GM23338 (cell line): ENCODE results near the gene AIRE. TPM values are rescaled to one million over a fixed set of nuclear protein-coding genes. Genes with fewer than 3 reads are reported as not detected.

Experiments
- ATAC-seq: fragments of 200-7000 bp; cut with Tn5 transposase; 3 replicates; pipeline ENCODE4 v1.9.1; 2020
- DNase-seq: peaks from one replicate; pipeline ENCODE4 v3.0.0-alpha.2; 2015; ENCODE audit warnings: low spot score
- H2AFZ ChIP-seq: fragments of 200-600 bp; sonication (generic); 2 replicates; pipeline ENCODE4 v1.8.0; 2016; ENCODE audit warnings: antibody characterized with exemption, mild to moderate bottlenecking, moderate library complexity
- H3F3A ChIP-seq: fragments of 200-600 bp; sonication (generic); replicated peaks from 2 replicates; pipeline ENCODE4 v1.8.0; 2017; ENCODE audit warnings: antibody characterized with exemption, mixed run types, low read depth
- H3K27ac ChIP-seq: fragments of 200-600 bp; sonication (generic); 2 replicates; pipeline ENCODE4 v1.6.1; 2016; ENCODE audit warnings: low read depth
- H3K27me3 ChIP-seq: fragments of 200-600 bp; sonication (generic); 2 replicates; pipeline ENCODE4 v1.8.0; 2016; ENCODE audit warnings: mild to moderate bottlenecking, mixed run types, moderate library complexity; ENCODE audit not compliant: insufficient read depth
- H3K36me3 ChIP-seq: fragments of 200-600 bp; sonication (generic); 2 replicates; pipeline ENCODE4 v1.8.0; 2016; ENCODE audit warnings: mild to moderate bottlenecking; ENCODE audit not compliant: insufficient read depth
- H3K4me1 ChIP-seq: fragments of 200-600 bp; sonication (generic); 2 replicates; pipeline ENCODE4 v1.8.0; 2016; ENCODE audit warnings: mild to moderate bottlenecking, moderate library complexity; ENCODE audit not compliant: insufficient read depth
- H3K4me2 ChIP-seq: fragments of 200-600 bp; sonication (generic); 2 replicates; pipeline ENCODE4 v1.7.1; 2017; ENCODE audit warnings: mixed run types
- H3K4me3 ChIP-seq: fragments of 200-600 bp; sonication (generic); 2 replicates; pipeline ENCODE4 v1.6.1; 2016; ENCODE audit warnings: mixed run types
- H3K79me2 ChIP-seq: fragments of 200-600 bp; sonication (generic); replicated peaks from 2 replicates; pipeline ENCODE4 v1.8.0; 2017; ENCODE audit warnings: mild to moderate bottlenecking; ENCODE audit not compliant: insufficient read depth
- H3K9me2 ChIP-seq: fragments of 200-600 bp; sonication (generic); 2 replicates; pipeline ENCODE4 v1.8.0; 2017; ENCODE audit not compliant: insufficient read depth
- H4K20me1 ChIP-seq: fragments of 200-600 bp; sonication (generic); replicated peaks from 2 replicates; pipeline ENCODE4 v1.8.0; 2017; ENCODE audit warnings: mild to moderate bottlenecking; ENCODE audit not compliant: insufficient read depth
- H3K27ac Mint-ChIP-seq: 2 replicates; pipeline ENCODE4 v1.8.0; 2020; ENCODE audit warnings: inconsistent platforms, mild to moderate bottlenecking, moderate library complexity, mixed read lengths
- H3K27me3 Mint-ChIP-seq: 3 replicates; pipeline ENCODE4 v1.8.0; 2022; ENCODE audit warnings: low read depth, mild to moderate bottlenecking, moderate library complexity, mixed read lengths, inconsistent platforms; ENCODE audit not compliant: insufficient read depth, poor library complexity
- H3K36me3 Mint-ChIP-seq: 3 replicates; pipeline ENCODE4 v1.8.0; 2021; ENCODE audit warnings: low read depth, mild to moderate bottlenecking, inconsistent platforms, moderate library complexity, mixed read lengths
- H3K4me1 Mint-ChIP-seq: 3 replicates; pipeline ENCODE4 v1.8.0; 2020; ENCODE audit warnings: mild to moderate bottlenecking, inconsistent platforms, mixed read lengths
- H3K4me3 Mint-ChIP-seq: 3 replicates; pipeline ENCODE4 v1.8.0; 2021; ENCODE audit warnings: moderate library complexity, mild to moderate bottlenecking, inconsistent platforms, mixed read lengths
- H3K9me3 Mint-ChIP-seq: 3 replicates; pipeline ENCODE4 v1.8.0; 2020; ENCODE audit warnings: moderate library complexity, mild to moderate bottlenecking, inconsistent platforms, mixed read lengths
- EZH2phosphoT487 ChIP-seq: fragments of 200-600 bp; sonication (generic); IDR thresholded peaks from one replicate; pipeline ENCODE4 v1.8.1; 2018; ENCODE audit warnings: antibody characterized with exemption; ENCODE audit not compliant: unreplicated experiment
- JUNB ChIP-seq: IDR thresholded peaks from one replicate; pipeline ENCODE4 v1.6.1; 2016; ENCODE audit warnings: antibody characterized with exemption; ENCODE audit not compliant: unreplicated experiment
- POLR2AphosphoS5 ChIP-seq: IDR thresholded peaks from 2 replicates; pipeline ENCODE4 v1.6.1; 2016; ENCODE audit warnings: antibody characterized with exemption, low read depth
- STAT1 ChIP-seq: IDR thresholded peaks from one replicate; pipeline ENCODE4 v1.6.1; 2016; ENCODE audit warnings: antibody characterized with exemption; ENCODE audit not compliant: unreplicated experiment
- ZNF462 ChIP-seq: fragments of 250-450 bp; sonication (Bioruptor Pico); IDR thresholded peaks from 2 replicates; pipeline ENCODE4 v1.5.0; 2020; ENCODE audit warnings: mild to moderate bottlenecking, moderate library complexity
- polyA plus RNA-seq: library from polyadenylated mRNA; unstranded; fragments of >200 nt; fragmentation: Nextera tagmentation; extraction: Ambion mirVana; gene quantifications from 2 replicates; pipeline ENCODE4 v1.2.1, GENCODE V29; 2016
- total RNA-seq: library from RNA; depleted of rRNA; stranded (reverse); fragments of >200 nt; shearing (Covaris generic); gene quantifications from 2 replicates; pipeline ENCODE4 v1.2.3, GENCODE V29; 2014
- TF ChIP-seq, protein P1 (sequence below), 2 experiments: fragments of 200-600 bp in 1 of 2; sonication (generic) in 1 of 2; conservative IDR thresholded peaks; 2 replicates each; pipeline versions ENCODE4 v1.5.1 to v1.6.1; 2016 to 2017; ENCODE audit warnings: antibody characterized with exemption in 2 of 2, low read depth in 2 of 2, mild to moderate bottlenecking in 2 of 2, moderate library complexity in 1 of 2

AIRE gene
- total and polyA plus RNA-seq, 2 experiments from 2014 or later = 0.10 TPM; not detected in 1

DNA sequence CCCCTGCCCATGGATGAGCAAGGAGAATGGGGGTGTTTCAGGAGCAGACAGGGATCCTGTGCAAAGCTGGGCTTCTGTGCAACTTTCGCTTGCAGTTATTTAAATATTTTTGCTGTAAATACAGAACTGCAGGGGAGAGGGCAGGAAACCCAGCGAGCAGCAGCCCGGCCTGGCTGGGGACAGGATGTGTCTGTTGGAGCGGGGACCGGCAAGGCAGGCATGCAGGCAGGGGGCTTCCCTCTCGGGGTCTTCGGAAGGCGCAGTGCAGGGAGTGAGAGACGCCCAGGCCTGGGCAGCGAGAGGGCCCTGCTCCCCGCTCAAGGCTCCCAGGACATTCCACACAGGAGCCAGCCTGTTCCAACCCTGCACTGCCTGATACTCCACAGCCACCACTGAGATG, 1.7 kb upstream of the AIRE start:
- Mint-ChIP-seq H3K9me3 (no peaks in the 10 kb centered on the region), H3K4me1 (peaks cover 16% of the 10 kb centered on the region), H3K27me3 (peaks cover 11% of the 10 kb centered on the region), H3K4me3 (no peak overlapping the region), H3K27ac (no peak overlapping the region), H3K36me3 (no peaks in the 10 kb centered on the region)
- Histone ChIP-seq H3K27ac (no peak overlapping the region), H3K79me2 (no peaks in the 10 kb centered on the region), H3F3A (no peaks in the 10 kb centered on the region), H3K4me1 (peaks cover 5% of the 10 kb centered on the region), H3K9me2 (no peaks in the 10 kb centered on the region), H4K20me1 (no peaks in the 10 kb centered on the region), H3K36me3 (no peaks in the 10 kb centered on the region), H3K4me3 (no peak overlapping the region), H2AFZ (0 out of 2 replicates have a peak overlapping the region, but pooled peaks have one; percentile 23), H3K27me3 (peaks cover 11% of the 10 kb centered on the region; the same call in 1 of the 2 replicates), H3K4me2 (no peak overlapping the region)
- no peak for TF ChIP-seq EZH2phosphoT487
- TF ChIP-seq, protein P1, sequence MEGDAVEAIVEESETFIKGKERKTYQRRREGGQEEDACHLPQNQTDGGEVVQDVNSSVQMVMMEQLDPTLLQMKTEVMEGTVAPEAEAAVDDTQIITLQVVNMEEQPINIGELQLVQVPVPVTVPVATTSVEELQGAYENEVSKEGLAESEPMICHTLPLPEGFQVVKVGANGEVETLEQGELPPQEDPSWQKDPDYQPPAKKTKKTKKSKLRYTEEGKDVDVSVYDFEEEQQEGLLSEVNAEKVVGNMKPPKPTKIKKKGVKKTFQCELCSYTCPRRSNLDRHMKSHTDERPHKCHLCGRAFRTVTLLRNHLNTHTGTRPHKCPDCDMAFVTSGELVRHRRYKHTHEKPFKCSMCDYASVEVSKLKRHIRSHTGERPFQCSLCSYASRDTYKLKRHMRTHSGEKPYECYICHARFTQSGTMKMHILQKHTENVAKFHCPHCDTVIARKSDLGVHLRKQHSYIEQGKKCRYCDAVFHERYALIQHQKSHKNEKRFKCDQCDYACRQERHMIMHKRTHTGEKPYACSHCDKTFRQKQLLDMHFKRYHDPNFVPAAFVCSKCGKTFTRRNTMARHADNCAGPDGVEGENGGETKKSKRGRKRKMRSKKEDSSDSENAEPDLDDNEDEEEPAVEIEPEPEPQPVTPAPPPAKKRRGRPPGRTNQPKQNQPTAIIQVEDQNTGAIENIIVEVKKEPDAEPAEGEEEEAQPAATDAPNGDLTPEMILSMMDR (conservative IDR thresholded peaks at IDR 0.05; ENCODE audit: low read depth in 2 of 2) = no peak
- no peak for TF ChIP-seq ZNF462 (CRISPR knock-in tag)
- TF ChIP-seq POLR2AphosphoS5 = no peak
- no peak for TF ChIP-seq STAT1
- TF ChIP-seq JUNB = no peak
- ATAC-seq = no peak
- no peak for DNase-seq
